Measurements from ENCODE around the gene MEGF6. TPM values are rescaled to one million over a fixed set of nuclear protein-coding genes. Genes with fewer than 3 reads are reported as not detected.

Gene MEGF6
- total and polyA plus RNA-seq, 2 of the 8 experiments (the other 6 are each of a cell fraction or from before 2014, with no cell fraction given): 4.1 to 14.8 TPM

DNA sequence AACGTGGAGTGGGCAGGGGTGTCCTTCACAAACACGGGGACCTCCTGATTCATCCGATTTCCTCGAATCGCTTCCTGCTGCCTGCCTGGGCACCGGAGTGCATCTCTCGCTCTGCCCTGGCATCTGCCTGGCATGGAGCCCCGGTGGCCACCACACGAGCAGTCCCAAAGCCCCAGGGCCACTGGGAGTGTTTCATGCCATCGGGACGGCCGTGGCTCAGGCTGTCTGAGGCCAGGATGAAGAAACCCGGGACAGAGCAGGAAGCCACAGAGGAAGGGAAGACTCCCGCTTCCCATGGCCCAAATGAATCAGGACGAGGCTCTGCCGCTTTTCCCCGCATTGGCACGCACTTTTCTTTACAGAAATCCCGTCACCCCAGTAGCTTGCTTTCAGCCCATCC, 32.4 kb downstream of the MEGF6 start:
- no peak overlapping the region for H2BK15ac ChIP-seq (ENCODE audit: low read length)
- ChIA-PET CTCF (ENCODE audit: partially characterized antibody) (interaction anchor here (0.7 to 6.8 kb wide), 6 partner anchors 8 to 75 kb away, joined by 3 to 56 read pairs (median 4); no protein-coding TSS in a partner anchor), POLR2A (ENCODE audit: partially characterized antibody) (no interaction called here)
- no peak overlapping the region for H2AK5ac ChIP-seq (ENCODE audit: low read depth, low read length)
- no peak overlapping the region for H3K9ac ChIP-seq (replicated peaks in 1 of 4; ENCODE audit: extremely low read depth in 1 of 4, low read depth in 3 of 4, low read length in 3 of 4)
- H3K56ac ChIP-seq (replicated peaks; ENCODE audit: insufficient read length, low read depth, low read length): no peak overlapping the region
- H3K9me3 ChIP-seq (ENCODE audit: insufficient read depth in 2 of 2, low read depth in 1 of 2, low read length in 1 of 2): peaks cover 3 to 9% of the 10 kb centered on the region in 2 experiments; a peak in 2 of 4 replicates
- no peak overlapping the region for H2BK20ac ChIP-seq (ENCODE audit: low read length)
- H3K79me2 ChIP-seq (ENCODE audit: control insufficient read depth in 1 of 2, insufficient read depth in 2 of 2, low read length in 2 of 2): no peaks in the 10 kb centered on the region
- H3K14ac ChIP-seq (ENCODE audit: insufficient read length): no peak overlapping the region
- H3K4me1 ChIP-seq (replicated peaks in 1 of 4; ENCODE audit: control insufficient read depth in 3 of 4, insufficient read depth in 4 of 4, low read length in 3 of 4): no peaks in the 10 kb centered on the region; a peak in 1 of 7 replicates
- DNase-seq (ENCODE audit: low read depth in 1 of 2, low spot score in 2 of 2) (no peak), FAIRE-seq (no peak)
- H4K5ac ChIP-seq (ENCODE audit: insufficient read length, low read depth, low read length): no peak overlapping the region
- H3K4me2 ChIP-seq (ENCODE audit: insufficient read depth in 1 of 2, low read depth in 2 of 2, low read length in 2 of 2): no peak overlapping the region
- no peak overlapping the region for H3K4ac ChIP-seq (replicated peaks; ENCODE audit: insufficient read length, low read depth, low read length)
- no peak overlapping the region for H3K18ac ChIP-seq (ENCODE audit: extremely low read depth, low read length)
- H3K23me2 ChIP-seq (ENCODE audit: low read depth, low read length): no peaks in the 10 kb centered on the region
- no peak overlapping the region for H4K8ac ChIP-seq (ENCODE audit: extremely low read depth, insufficient read depth, low read length)
- no peaks in the 10 kb centered on the region for H3K27me3 ChIP-seq (replicated peaks in 1 of 4; ENCODE audit: control insufficient read depth in 3 of 4, extremely low read depth in 1 of 4, insufficient read depth in 3 of 4, low read length in 3 of 4)
- no peak overlapping the region for H3K23ac ChIP-seq (ENCODE audit: insufficient read length)
- no peak overlapping the region for H4K91ac ChIP-seq (replicated peaks; ENCODE audit: insufficient read length, low read length)
- H2BK120ac ChIP-seq (replicated peaks; ENCODE audit: low read depth, low read length): no peak overlapping the region
- no peaks in the 10 kb centered on the region; the same call in 1 of the 2 replicates for H3K79me1 ChIP-seq (ENCODE audit: low read depth, low read length)
- H3K4me3 ChIP-seq (ENCODE audit: extremely low read depth in 1 of 4, insufficient read depth in 2 of 4, low read depth in 3 of 4, low read length in 4 of 4): no peak overlapping the region
- H3K36me3 ChIP-seq (ENCODE audit: control insufficient read depth in 2 of 4, insufficient read depth in 4 of 4, low read length in 3 of 4): no peaks in the 10 kb centered on the region
- H4K20me1 ChIP-seq (replicated peaks in 1 of 2; ENCODE audit: control insufficient read depth in 1 of 2, insufficient read depth in 2 of 2, low read length in 2 of 2): no peaks in the 10 kb centered on the region
- 88% methylated on average over 18 of the region's 19 CpGs; no CpG with 5 or more reads in 1 of the 2 experiments for WGBS, 2 experiments (ENCODE audit: extremely low coverage in 1 of 2, insufficient coverage in 1 of 2, insufficient read length in 1 of 2, insufficient replicate concordance in 2 of 2, low coverage in 1 of 2, low lambda C conversion rate in 2 of 2, missing lambda C conversion rate in 1 of 2)
- H3K27ac ChIP-seq (ENCODE audit: low read depth, low read length): no peak overlapping the region
- no peak overlapping the region for H2BK12ac ChIP-seq (ENCODE audit: low read depth, low read length)
- no peak overlapping the region for H2BK5ac ChIP-seq (ENCODE audit: low read depth, low read length)
- no peak overlapping the region for H2AFZ ChIP-seq (ENCODE audit: low read length)
- TF ChIP-seq HDAC2 (IDR thresholded peaks at IDR 0.05; ENCODE audit: borderline replicate concordance in 1 of 2, low read depth in 2 of 2, low read length in 2 of 2): no peak
- no peak for TF ChIP-seq TCF12 (IDR thresholded peaks at IDR 0.05; ENCODE audit: low read depth, low read length)
- TF ChIP-seq TBP (IDR thresholded peaks at IDR 0.05; ENCODE audit: low read depth, low read length): no peak
- TF ChIP-seq RAD21 (IDR thresholded peaks at IDR 0.05 in 1 of 2, conservative IDR thresholded peaks at IDR 0.05 in 1 of 2; ENCODE audit: low read depth in 2 of 2, low read length in 2 of 2): no peak
- no peak for TF ChIP-seq TAF7 (optimal IDR thresholded peaks at IDR 0.05; ENCODE audit: borderline replicate concordance, low read depth, low read length)
- TF ChIP-seq POU5F1 (IDR thresholded peaks at IDR 0.05; ENCODE audit: low read depth, low read length): no peak
- TF ChIP-seq NRF1 (IDR thresholded peaks at IDR 0.05; ENCODE audit: low read depth, low read length): no peak
- TF ChIP-seq POLR2AphosphoS5 (IDR thresholded peaks at IDR 0.05; ENCODE audit: low read depth, low read length): no peak
- TF ChIP-seq, protein P1, sequence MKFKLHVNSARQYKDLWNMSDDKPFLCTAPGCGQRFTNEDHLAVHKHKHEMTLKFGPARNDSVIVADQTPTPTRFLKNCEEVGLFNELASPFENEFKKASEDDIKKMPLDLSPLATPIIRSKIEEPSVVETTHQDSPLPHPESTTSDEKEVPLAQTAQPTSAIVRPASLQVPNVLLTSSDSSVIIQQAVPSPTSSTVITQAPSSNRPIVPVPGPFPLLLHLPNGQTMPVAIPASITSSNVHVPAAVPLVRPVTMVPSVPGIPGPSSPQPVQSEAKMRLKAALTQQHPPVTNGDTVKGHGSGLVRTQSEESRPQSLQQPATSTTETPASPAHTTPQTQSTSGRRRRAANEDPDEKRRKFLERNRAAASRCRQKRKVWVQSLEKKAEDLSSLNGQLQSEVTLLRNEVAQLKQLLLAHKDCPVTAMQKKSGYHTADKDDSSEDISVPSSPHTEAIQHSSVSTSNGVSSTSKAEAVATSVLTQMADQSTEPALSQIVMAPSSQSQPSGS (IDR thresholded peaks at IDR 0.05; ENCODE audit: low read length): no peak
- TF ChIP-seq KDM4A (IDR thresholded peaks at IDR 0.05; ENCODE audit: low read depth, low read length, severe bottlenecking): no peak
- TF ChIP-seq, protein P2, sequence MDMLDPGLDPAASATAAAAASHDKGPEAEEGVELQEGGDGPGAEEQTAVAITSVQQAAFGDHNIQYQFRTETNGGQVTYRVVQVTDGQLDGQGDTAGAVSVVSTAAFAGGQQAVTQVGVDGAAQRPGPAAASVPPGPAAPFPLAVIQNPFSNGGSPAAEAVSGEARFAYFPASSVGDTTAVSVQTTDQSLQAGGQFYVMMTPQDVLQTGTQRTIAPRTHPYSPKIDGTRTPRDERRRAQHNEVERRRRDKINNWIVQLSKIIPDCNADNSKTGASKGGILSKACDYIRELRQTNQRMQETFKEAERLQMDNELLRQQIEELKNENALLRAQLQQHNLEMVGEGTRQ (IDR thresholded peaks at IDR 0.05; ENCODE audit: low read length): no peak

All from H1 (cell line).